ENCODE measurements around the gene UTP14C.
A peak's percentile ranks its signal among the peaks of the same experiment; 100 is the strongest.

Gene UTP14C

GRCh38 chr13:51998723-51999509 is 25.6 kb upstream of the UTP14C start:
- TF ChIP-seq CTCF (IDR thresholded peaks at IDR 0.05; ENCODE audit: insufficient read depth, low read depth, low read length, missing control alignments) = no peak
- DNase-seq (ENCODE audit: low read depth) = no peak
- H3K4me3 ChIP-seq (ENCODE audit: low read length) = no peak overlapping the region

GRCh38 chr13:51999510-51999911 is 25.0 kb upstream of the UTP14C start:
- no peak overlapping the region for H3K4me3 ChIP-seq (ENCODE audit: low read length)
- DNase-seq (ENCODE audit: low read depth) = peak; percentile 39
- TF ChIP-seq CTCF (IDR thresholded peaks at IDR 0.05; ENCODE audit: insufficient read depth, low read depth, low read length, missing control alignments) = no peak

DNA sequence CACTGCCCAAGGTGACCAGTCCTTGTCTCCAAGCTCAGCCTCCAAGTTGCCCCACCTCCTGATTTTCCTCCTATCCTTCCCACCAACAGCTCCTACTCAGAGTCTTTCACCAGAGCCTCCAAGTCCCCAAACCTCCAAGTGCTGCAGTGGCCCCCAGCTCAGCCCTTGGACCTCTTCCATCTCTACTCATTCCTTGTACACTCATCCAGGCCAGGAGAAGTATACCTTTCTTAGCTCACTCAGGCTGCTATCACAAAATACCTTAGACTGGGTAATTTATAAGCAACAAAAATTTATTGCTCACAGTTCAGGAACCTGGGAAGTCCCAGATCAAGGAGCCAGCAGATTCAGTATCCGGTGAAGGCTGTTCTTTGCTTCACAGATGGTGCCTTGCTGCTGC is 24.6 kb upstream of the UTP14C start:
- no peak for TF ChIP-seq CTCF (IDR thresholded peaks at IDR 0.05; ENCODE audit: insufficient read depth, low read depth, low read length, missing control alignments)
- no peak for DNase-seq (ENCODE audit: low read depth)
- H3K4me3 ChIP-seq (ENCODE audit: low read length) = no peak overlapping the region

DNA sequence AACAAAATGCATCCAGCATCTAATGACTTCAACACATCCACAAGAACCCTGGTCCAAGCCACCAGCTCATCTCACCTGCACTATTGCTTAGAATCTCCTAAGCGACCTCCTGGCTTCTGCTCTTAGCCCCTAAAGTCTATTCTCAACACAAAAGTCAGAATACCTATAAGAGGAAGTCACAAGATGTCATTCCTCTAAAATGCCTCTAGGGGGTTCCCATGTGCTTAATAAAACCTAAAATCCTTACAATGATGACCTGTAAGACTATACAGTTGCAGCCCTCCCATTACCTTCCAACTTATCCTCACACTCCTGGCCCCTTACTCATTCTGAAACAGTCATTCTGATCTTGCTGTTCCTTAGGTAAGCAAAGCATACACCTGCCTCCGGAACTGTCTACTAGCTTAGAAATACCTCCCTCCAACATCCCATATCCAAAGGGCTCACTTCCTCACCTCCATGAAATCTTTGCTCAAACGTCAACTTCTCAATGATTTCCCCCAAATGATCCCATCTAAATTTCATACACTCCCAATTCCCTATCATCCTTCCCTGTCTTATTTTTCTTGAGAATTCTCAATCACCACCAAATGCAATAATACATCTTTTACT is 23.3 kb upstream of the UTP14C start:
- TF ChIP-seq CTCF (IDR thresholded peaks at IDR 0.05; ENCODE audit: insufficient read depth, low read depth, low read length, missing control alignments) = peak; percentile 67
- DNase-seq (ENCODE audit: low read depth) = peak; percentile 62
- no peak overlapping the region for H3K4me3 ChIP-seq (ENCODE audit: low read length)

- no peak for TF ChIP-seq CTCF (IDR thresholded peaks at IDR 0.05; ENCODE audit: insufficient read depth, low read depth, low read length, missing control alignments)
- no peak overlapping the region for H3K4me3 ChIP-seq (ENCODE audit: low read length)
- DNase-seq (ENCODE audit: low read depth) = peak; percentile 22
Observed at GRCh38 chr13:52002361-52002760, 22.1 kb upstream of the UTP14C start.

- TF ChIP-seq CTCF (IDR thresholded peaks at IDR 0.05; ENCODE audit: insufficient read depth, low read depth, low read length, missing control alignments) = no peak
- no peak for DNase-seq (ENCODE audit: low read depth)
Observed at GRCh38 chr13:52003541-52003940, 20.9 kb upstream of the UTP14C start.

More at GRCh38 chr13:52003541-52003940, 20.9 kb upstream of the UTP14C start:
- no peak overlapping the region for H3K4me3 ChIP-seq (ENCODE audit: low read length)
